Measurements from ENCODE around the gene ARHGAP8.

ARHGAP8 gene

GRCh38 chr22:44888491-44889254 lies 136.3 kb downstream of the ARHGAP8 start:
- no peak for TF ChIP-seq CTCF (IDR thresholded peaks at IDR 0.05; ENCODE audit: control insufficient read depth, extremely low read depth, insufficient read depth)
- DNase-seq (ENCODE audit: low read depth): no peak
- H3K4me3 ChIP-seq (ENCODE audit: low read depth, low read length): no peak overlapping the region

GRCh38 chr22:44889255-44889878 lies 137.0 kb downstream of the ARHGAP8 start:
- H3K4me3 ChIP-seq (ENCODE audit: low read depth, low read length): no peak overlapping the region
- no peak for DNase-seq (ENCODE audit: low read depth)
- TF ChIP-seq CTCF (IDR thresholded peaks at IDR 0.05; ENCODE audit: control insufficient read depth, extremely low read depth, insufficient read depth): peak; percentile 25; the same call in 1 of the 2 replicates

GRCh38 chr22:44890416-44891292 lies 138.3 kb downstream of the ARHGAP8 start:
- H3K4me3 ChIP-seq (ENCODE audit: low read depth, low read length): no peak overlapping the region
- TF ChIP-seq CTCF (IDR thresholded peaks at IDR 0.05; ENCODE audit: control insufficient read depth, extremely low read depth, insufficient read depth): peak; percentile 17; the same call in 1 of the 2 replicates
- DNase-seq (ENCODE audit: low read depth): peak; percentile 27

- DNase-seq (ENCODE audit: low read depth): no peak
- TF ChIP-seq CTCF (IDR thresholded peaks at IDR 0.05; ENCODE audit: control insufficient read depth, extremely low read depth, insufficient read depth): no peak
- no peak overlapping the region for H3K4me3 ChIP-seq (ENCODE audit: low read depth, low read length)
These were observed 138.9 kb downstream of the ARHGAP8 start for GRCh38 chr22:44891293-44891747.

GRCh38 chr22:44891791-44892190 lies 139.4 kb downstream of the ARHGAP8 start:
- H3K4me3 ChIP-seq (ENCODE audit: low read depth, low read length): no peak overlapping the region
- TF ChIP-seq CTCF (IDR thresholded peaks at IDR 0.05; ENCODE audit: control insufficient read depth, extremely low read depth, insufficient read depth): no peak
- no peak for DNase-seq (ENCODE audit: low read depth)

GRCh38 chr22:44892243-44892642 lies 139.9 kb downstream of the ARHGAP8 start:
- no peak for DNase-seq (ENCODE audit: low read depth)
- no peak overlapping the region for H3K4me3 ChIP-seq (ENCODE audit: low read depth, low read length)
- TF ChIP-seq CTCF (IDR thresholded peaks at IDR 0.05; ENCODE audit: control insufficient read depth, extremely low read depth, insufficient read depth): no peak

Data from LNCaP clone FGC (cell line).